ENCODE measurements around the gene SMYD3. TPM values are rescaled to one million over a fixed set of nuclear protein-coding genes. Genes with fewer than 3 reads are reported as not detected.

SMYD3 gene
- total and polyA plus RNA-seq, 12 donors, result 13.5 to 78.2 (median 26.8) TPM

- no peaks in the 10 kb centered on the region for H3K36me3 ChIP-seq (replicated peaks in 1 of 2)
- TF ChIP-seq POLR2A (IDR thresholded peaks at IDR 0.05), result no peak
- no peak for TF ChIP-seq CTCF (IDR thresholded peaks at IDR 0.05)
- no peaks in the 10 kb centered on the region for H3K9me3 ChIP-seq (replicated peaks in 1 of 3)
- no peak for DNase-seq
- no peaks in the 10 kb centered on the region for H3K27me3 ChIP-seq
- H3K4me1 ChIP-seq (replicated peaks in 1 of 2), result peaks cover 0 to 6% of the 10 kb centered on the region in 2 donors
- intact Hi-C loops (cut with DNase I), result no loop called here
- no peak overlapping the region for H3K4me3 ChIP-seq
- no peak overlapping the region for H3K27ac ChIP-seq
- 82 to 100% (median 90%) methylated on average over 1 of the region's 1 CpG for WGBS, 4 donors
These were observed 734.3 kb downstream of the SMYD3 start for GRCh38 chr1:245772739-245773138.

GRCh38 chr1:245772325-245772724 is 734.8 kb downstream of the SMYD3 start:
- TF ChIP-seq CTCF (IDR thresholded peaks at IDR 0.05), result no peak
- TF ChIP-seq POLR2A (IDR thresholded peaks at IDR 0.05), result no peak
- DNase-seq, result no peak
- intact Hi-C loops (cut with DNase I), result no loop called here
- H3K36me3 ChIP-seq (replicated peaks in 1 of 2), result no peaks in the 10 kb centered on the region
- no peak overlapping the region for H3K4me3 ChIP-seq
- 71 to 100% (median 96%) methylated on average over 1 of the region's 1 CpG for WGBS, 4 donors
- H3K9me3 ChIP-seq (replicated peaks in 1 of 3), result no peaks in the 10 kb centered on the region
- H3K4me1 ChIP-seq (replicated peaks in 1 of 2), result peaks cover 0 to 6% of the 10 kb centered on the region in 2 donors
- no peaks in the 10 kb centered on the region for H3K27me3 ChIP-seq
- H3K27ac ChIP-seq, result no peak overlapping the region

GRCh38 chr1:245771511-245772281 is 735.4 kb downstream of the SMYD3 start:
- H3K4me3 ChIP-seq, result no peak overlapping the region
- peak in 6 of 7 donors; percentile 26 to 70 (median 48) for DNase-seq
- H3K36me3 ChIP-seq (replicated peaks in 1 of 2), result no peaks in the 10 kb centered on the region
- TF ChIP-seq POLR2A (IDR thresholded peaks at IDR 0.05), result no peak
- TF ChIP-seq CTCF (IDR thresholded peaks at IDR 0.05), result no peak
- peaks cover 0 to 6% of the 10 kb centered on the region in 2 donors for H3K4me1 ChIP-seq (replicated peaks in 1 of 2)
- intact Hi-C loops (cut with DNase I), result no loop called here
- no peaks in the 10 kb centered on the region for H3K27me3 ChIP-seq
- H3K27ac ChIP-seq, result no peak overlapping the region
- H3K9me3 ChIP-seq (replicated peaks in 1 of 3), result no peaks in the 10 kb centered on the region
- 48 to 53% (median 52%) methylated on average over 5 of the region's 5 CpGs for WGBS, 4 donors

- Histone ChIP-seq H3K4me1 (replicated peaks in 1 of 2) (peaks cover 0 to 6% of the 10 kb centered on the region in 2 donors), H3K36me3 (replicated peaks in 1 of 2) (no peaks in the 10 kb centered on the region), H3K27ac (no peak overlapping the region), H3K9me3 (replicated peaks in 1 of 3) (no peaks in the 10 kb centered on the region), H3K27me3 (no peaks in the 10 kb centered on the region), H3K4me3 (no peak overlapping the region)
- DNase-seq, result no peak
- TF ChIP-seq CTCF (IDR thresholded peaks at IDR 0.05), result no peak
- no peak for TF ChIP-seq POLR2A (IDR thresholded peaks at IDR 0.05)
- WGBS, 4 donors, result 86 to 97% (median 93%) methylated on average over 2 of the region's 2 CpGs
- intact Hi-C loops (cut with DNase I), result no loop called here
These were observed 736.9 kb downstream of the SMYD3 start for GRCh38 chr1:245770156-245770555.

Measured in adrenal gland (tissue), 12 donors.